GM18858 (cell line): ENCODE results near the gene TMEM201.

Experiments used
- ATAC-seq: cut with Tn5 transposase; IDR thresholded peaks from one replicate; pipeline ENCODE4 v1.9.1; 2021; ENCODE audit not compliant: unreplicated experiment

TMEM201 gene

GRCh38 chr1:9651565-9652378 lies 63.1 kb downstream of the TMEM201 start, which contains the start of gene PIK3CD:
PIK3CD (plus strand) TSS chr1:9651731; CDS start chr1:9710456, 58,725 bp downstream.
- ATAC-seq, result no peak

- no peak for ATAC-seq
Observed at GRCh38 chr1:9652379-9653209, 63.9 kb downstream of the TMEM201 start.

GRCh38 chr1:9653210-9653490 lies 64.4 kb downstream of the TMEM201 start:
- no peak for ATAC-seq

GRCh38 chr1:9653491-9654050 lies 64.9 kb downstream of the TMEM201 start:
- ATAC-seq, result no peak

GRCh38 chr1:9654051-9654833 lies 65.5 kb downstream of the TMEM201 start:
- ATAC-seq, result no peak

GRCh38 chr1:9654834-9655723 lies 66.4 kb downstream of the TMEM201 start:
- ATAC-seq, result no peak

- no peak for ATAC-seq
Observed at GRCh38 chr1:9655836-9656235, 67.1 kb downstream of the TMEM201 start.

GRCh38 chr1:9657521-9658032 lies 68.9 kb downstream of the TMEM201 start:
- no peak for ATAC-seq

- ATAC-seq, result no peak
Observed at GRCh38 chr1:9658199-9658598, 69.5 kb downstream of the TMEM201 start.

GRCh38 chr1:9659328-9659727 lies 70.6 kb downstream of the TMEM201 start:
- no peak for ATAC-seq

- no peak for ATAC-seq
Observed at GRCh38 chr1:9663257-9663656, 74.5 kb downstream of the TMEM201 start.
